MM.1S (cell line): ENCODE measurements around the gene EEF2KMT.
"Not testable (repeated sequence)": the region's sequence is repeated elsewhere in the genome, so short reads cannot be mapped to it uniquely, and the experiment has no call there.

Source experiments
- DNase-seq: peaks from one replicate; pipeline ENCODE4 v3.0.0-alpha.2; 2015
- H2AFZ ChIP-seq: fragments of 300-600 bp; sonication (generic); 2 replicates; pipeline ENCODE4 v1.6.0; 2016; ENCODE audit warnings: antibody characterized with exemption, low read length
- H3F3A ChIP-seq: fragments of 300-600 bp; sonication (generic); 2 replicates; pipeline ENCODE4 v1.6.1; 2016; ENCODE audit warnings: mild to moderate bottlenecking, antibody characterized with exemption, low read length, moderate library complexity, mixed read lengths; ENCODE audit not compliant: insufficient read depth
- H3K27ac ChIP-seq: fragments of 300-600 bp; sonication (generic); 2 replicates; pipeline ENCODE4 v1.5.1; 2016; ENCODE audit warnings: mild to moderate bottlenecking, low read length
- H3K27me3 ChIP-seq: fragments of 300-600 bp; sonication (generic); replicated peaks from 2 replicates; pipeline ENCODE4 v1.6.0; 2016; ENCODE audit warnings: low read length; ENCODE audit not compliant: insufficient read depth
- H3K36me3 ChIP-seq: fragments of 300-600 bp; sonication (generic); replicated peaks from 2 replicates; pipeline ENCODE4 v1.6.1; 2016; ENCODE audit warnings: mild to moderate bottlenecking, low read length, mixed read lengths; ENCODE audit not compliant: insufficient read depth
- H3K4me1 ChIP-seq: fragments of 300-600 bp; sonication (generic); 2 replicates; pipeline ENCODE4 v1.6.1; 2016; ENCODE audit warnings: low read length, mixed read lengths
- H3K4me2 ChIP-seq: fragments of 300-600 bp; sonication (generic); 2 replicates; pipeline ENCODE4 v1.6.0; 2016; ENCODE audit warnings: low read depth, low read length
- H3K4me3 ChIP-seq: fragments of 300-600 bp; sonication (generic); 2 replicates; pipeline ENCODE4 v1.5.1; 2016; ENCODE audit warnings: low read length, mixed read lengths
- H3K79me2 ChIP-seq: fragments of 300-600 bp; sonication (generic); 2 replicates; pipeline ENCODE4 v1.6.1; 2016; ENCODE audit warnings: mixed run types, low read length, mixed read lengths
- H3K9ac ChIP-seq: fragments of 300-600 bp; sonication (generic); 2 replicates; pipeline ENCODE4 v1.6.1; 2016; ENCODE audit warnings: low read length, mixed read lengths
- H3K9me2 ChIP-seq: fragments of 300-600 bp; sonication (generic); replicated peaks from 2 replicates; pipeline ENCODE4 v1.6.1; 2016; ENCODE audit warnings: mild to moderate bottlenecking, low read length, mixed read lengths; ENCODE audit not compliant: insufficient read depth
- H3K9me3 ChIP-seq: fragments of 300-600 bp; sonication (generic); replicated peaks from 2 replicates; pipeline ENCODE4 v1.6.1; 2016; ENCODE audit warnings: mild to moderate bottlenecking, low read length, mixed read lengths; ENCODE audit not compliant: insufficient read depth
- H4K20me1 ChIP-seq: fragments of 300-600 bp; sonication (generic); 2 replicates; pipeline ENCODE4 v1.6.1; 2016; ENCODE audit warnings: mild to moderate bottlenecking, low read length, moderate library complexity, mixed read lengths; ENCODE audit not compliant: insufficient read depth
- CTCF ChIP-seq: fragments of 300-600 bp; sonication (generic); IDR thresholded peaks from 2 replicates; pipeline ENCODE4 v1.5.1; 2016; ENCODE audit warnings: antibody characterized with exemption, low read length, mixed read lengths

The EEF2KMT gene

GRCh38 chr16:5084802-5085201 is 12.8 kb downstream of the EEF2KMT start:
- H3K9me3 ChIP-seq, H3K4me2 ChIP-seq, H3K79me2 ChIP-seq, H3F3A ChIP-seq, H3K4me1 ChIP-seq, H2AFZ ChIP-seq, H3K36me3 ChIP-seq, H3K9me2 ChIP-seq, H3K27me3 ChIP-seq, H4K20me1 ChIP-seq, H3K4me3 ChIP-seq, H3K9ac ChIP-seq, H3K27ac ChIP-seq: not testable (repeated sequence)
- TF ChIP-seq CTCF: peak; percentile 51
- DNase-seq: peak; percentile 45

DNA sequence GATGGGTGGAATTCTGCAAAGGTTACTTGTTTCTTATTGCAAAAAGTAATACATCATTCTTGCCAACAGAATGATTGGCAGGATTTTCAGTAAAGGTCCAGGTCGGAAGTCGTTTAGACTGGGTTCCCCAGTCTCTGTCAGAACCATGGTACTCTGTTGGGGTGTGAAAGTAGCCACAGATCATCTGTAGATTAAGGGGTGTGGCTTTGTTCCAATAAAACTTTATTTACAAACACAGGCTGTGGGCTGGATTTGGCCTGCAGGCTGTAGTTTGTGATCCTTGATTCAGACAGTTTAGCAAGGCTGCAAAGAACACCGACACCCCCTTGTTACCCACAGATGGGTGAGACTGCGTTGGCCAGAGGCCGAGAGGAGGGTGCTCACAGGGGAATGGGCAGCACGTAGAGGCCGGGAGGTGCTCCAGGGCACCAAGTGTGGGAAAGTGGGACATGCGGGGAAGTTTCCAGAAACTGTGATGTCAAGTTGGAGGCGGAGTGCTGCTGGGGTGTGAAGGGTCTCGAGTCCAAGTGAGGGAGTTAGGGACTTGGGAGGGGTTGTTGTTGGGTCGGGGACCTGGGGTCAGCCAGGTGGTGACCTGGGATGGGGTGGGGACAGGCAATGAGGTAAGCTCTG is 13.4 kb downstream of the EEF2KMT start:
- H3K36me3 ChIP-seq, H3K4me2 ChIP-seq, H4K20me1 ChIP-seq, H3K4me1 ChIP-seq, DNase-seq, H3K9me3 ChIP-seq, H2AFZ ChIP-seq, H3K4me3 ChIP-seq, H3K9me2 ChIP-seq, H3K9ac ChIP-seq, H3F3A ChIP-seq, H3K79me2 ChIP-seq, H3K27me3 ChIP-seq, H3K27ac ChIP-seq: not testable (repeated sequence)

- not testable (repeated sequence) for DNase-seq, H3K4me3 ChIP-seq, H3K36me3 ChIP-seq, H3K9ac ChIP-seq, H4K20me1 ChIP-seq, H3K4me1 ChIP-seq, H3K27me3 ChIP-seq, H3K79me2 ChIP-seq, H3K9me3 ChIP-seq, H3F3A ChIP-seq, H3K9me2 ChIP-seq, H3K4me2 ChIP-seq, H2AFZ ChIP-seq, H3K27ac ChIP-seq
Observed at GRCh38 chr16:5083646-5084045, 13.9 kb downstream of the EEF2KMT start.

- not testable (repeated sequence) for H3F3A ChIP-seq, DNase-seq, H3K9me2 ChIP-seq, H3K9ac ChIP-seq, H3K4me3 ChIP-seq, H3K27ac ChIP-seq, H3K4me1 ChIP-seq, H3K9me3 ChIP-seq, H2AFZ ChIP-seq, H3K36me3 ChIP-seq, H3K79me2 ChIP-seq, H3K4me2 ChIP-seq, H4K20me1 ChIP-seq, H3K27me3 ChIP-seq
Observed at GRCh38 chr16:5080996-5081395, 16.6 kb downstream of the EEF2KMT start.

DNA sequence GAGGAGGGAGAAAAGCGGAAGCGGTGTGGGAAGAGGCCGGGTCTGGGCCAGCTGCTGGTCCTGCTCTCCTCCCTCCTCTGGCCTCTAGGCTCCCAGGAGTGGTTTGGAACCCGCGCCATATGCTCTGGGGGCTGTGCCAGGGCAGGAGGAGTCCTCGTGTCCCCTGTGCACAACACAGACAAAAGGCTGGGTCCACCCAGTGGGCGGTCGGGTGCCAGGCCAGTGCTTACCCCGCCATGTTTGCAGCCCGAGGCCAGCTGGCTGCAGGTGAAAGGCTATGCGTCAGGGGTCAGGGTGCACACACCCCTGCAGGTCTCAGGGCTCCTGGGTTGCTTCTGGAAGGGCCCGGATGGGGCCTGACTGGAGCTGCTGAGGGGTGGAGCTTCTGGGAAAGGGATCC is 17.1 kb downstream of the EEF2KMT start:
- not testable (repeated sequence) for H4K20me1 ChIP-seq, H2AFZ ChIP-seq, H3K79me2 ChIP-seq, H3K9me2 ChIP-seq, H3K36me3 ChIP-seq, H3K9ac ChIP-seq, H3K4me2 ChIP-seq, H3K9me3 ChIP-seq, H3F3A ChIP-seq, DNase-seq, H3K27me3 ChIP-seq, H3K4me1 ChIP-seq, H3K4me3 ChIP-seq, H3K27ac ChIP-seq
